CD4-positive, alpha-beta T cell (primary cell): ENCODE data around the gene UCHL5. TPM values are rescaled to one million over a fixed set of nuclear protein-coding genes. Genes with fewer than 3 reads are reported as not detected.

Experiments used
- ATAC-seq: fragments of 200-7000 bp; cut with Tn5 transposase; one replicate; pipeline ENCODE4 v1.10.0; 2022; ENCODE audit warnings: mild to moderate bottlenecking; ENCODE audit not compliant: poor library complexity
- CTCF ChIA-PET: fragments of 350-600 bp; sonication (Branson Sonifier 250); formaldehyde crosslinking; loops from one replicate; lab custom pipeline; 2021; ENCODE audit warnings: antibody characterized with exemption, inconsistent platforms; lab: Charles Lee
- POLR2A ChIA-PET: fragments of 350-600 bp; sonication (Branson Sonifier 250); formaldehyde crosslinking; loops from one replicate; lab custom pipeline; 2021; ENCODE audit warnings: antibody characterized with exemption, inconsistent platforms; lab: Charles Lee
- DNase-seq, 14 experiments: peaks; one replicate each; pipeline ENCODE4 v3.0.0-alpha.2; 2013 to 2020; ENCODE audit warnings: mixed read lengths in 2 of 14
- H3K27ac ChIP-seq, 2 donors: one replicate each; pipeline versions ENCODE4 v1.5.1 to v1.7.0; 2013; ENCODE audit warnings: low read length in 2 of 2, low read depth in 1 of 2, mild to moderate bottlenecking in 1 of 2
- H3K27me3 ChIP-seq, 2 experiments: 1 replicate in 1 of 2; 2 replicates in 1 of 2; pipeline versions ENCODE4 v1.6.1 to v1.7.0; 2013; ENCODE audit warnings: low read length in 2 of 2, control low read depth in 1 of 2, mild to moderate bottlenecking in 1 of 2, moderate library complexity in 1 of 2; ENCODE audit not compliant: insufficient read depth in 2 of 2, control insufficient read depth in 1 of 2
- H3K36me3 ChIP-seq: one replicate; pipeline ENCODE4 v1.6.1; 2013; ENCODE audit warnings: low read length, control low read depth; ENCODE audit not compliant: insufficient read depth
- H3K4me1 ChIP-seq: one replicate; pipeline ENCODE4 v1.6.1; 2013; ENCODE audit warnings: low read length, control low read depth; ENCODE audit not compliant: insufficient read depth
- H3K4me3 ChIP-seq: one replicate; pipeline ENCODE4 v1.5.1; 2013; ENCODE audit warnings: mild to moderate bottlenecking, low read length, moderate library complexity
- H3K9me3 ChIP-seq, 2 experiments: 1 replicate in 1 of 2; 2 replicates in 1 of 2; pipeline versions ENCODE4 v1.6.1 to v1.7.0; 2013; ENCODE audit warnings: low read length in 2 of 2, mild to moderate bottlenecking in 2 of 2, control low read depth in 1 of 2, moderate library complexity in 1 of 2; ENCODE audit not compliant: control insufficient read depth in 1 of 2, insufficient read depth in 1 of 2
- H3K27ac Mint-ChIP-seq: one replicate; pipeline ENCODE4 v1.8.0; 2020; ENCODE audit warnings: mixed read lengths
- H3K27me3 Mint-ChIP-seq: one replicate; pipeline ENCODE4 v1.8.0; 2021; ENCODE audit warnings: mixed read lengths
- H3K36me3 Mint-ChIP-seq: one replicate; pipeline ENCODE4 v1.8.0; 2021; ENCODE audit warnings: low read depth, mixed read lengths
- H3K4me1 Mint-ChIP-seq: one replicate; pipeline ENCODE4 v1.8.0; 2021; ENCODE audit warnings: low read depth, mixed read lengths
- H3K4me3 Mint-ChIP-seq: one replicate; pipeline ENCODE4 v1.8.0; 2020; ENCODE audit warnings: mild to moderate bottlenecking, mixed read lengths
- H3K9me3 Mint-ChIP-seq: one replicate; pipeline ENCODE4 v1.8.0; 2020; ENCODE audit warnings: mixed read lengths
- intact Hi-C, 2 experiments: fragments of 100-400 bp; cut with DNase I in 1 of 2; cut with micrococcal nuclease in 1 of 2; formaldehyde crosslinking; loops; one replicate each; pipeline versions ENCODE4 v1.15.1 to v1.9.0; 2023 to 2025; cut with DNase I, micrococcal nuclease
- total RNA-seq, 174 experiments: library from RNA in 2 of 174; stranded (reverse) in 2 of 174; gene quantifications; one replicate each; pipeline ENCODE4 v1.2.3 and lab custom pipeline; 2021 to 2026
- TF ChIP-seq, protein P1 (sequence below): fragments of 200-600 bp; IDR thresholded peaks from one replicate; pipeline ENCODE4 v1.8.0; 2022; ENCODE audit warnings: antibody characterized with exemption, mild to moderate bottlenecking

Gene UCHL5
- total RNA-seq, 2 experiments from 2014 or later, result 16.4 to 19.2 TPM

DNA sequence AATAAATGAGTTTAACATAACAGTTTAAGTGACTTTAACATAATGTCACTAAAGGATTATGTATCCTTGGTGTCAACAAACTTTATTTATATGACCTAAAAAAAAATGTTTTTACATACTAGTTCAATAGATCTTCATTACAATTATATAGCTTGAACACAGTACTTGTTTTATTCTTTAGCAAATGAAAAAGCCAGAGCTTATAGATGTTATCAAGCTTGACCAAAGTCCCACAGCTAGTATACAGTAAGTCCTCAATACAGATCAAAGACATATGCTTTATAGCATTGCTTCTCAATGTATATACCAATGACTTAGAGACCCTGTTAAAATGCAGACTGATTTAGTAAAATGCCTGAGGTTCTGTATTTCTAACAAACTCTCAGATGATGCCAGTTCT lies 42.4 kb downstream of the UCHL5 start:
- Histone ChIP-seq H3K27ac (no peak overlapping the region), H3K9me3 (no peaks in the 10 kb centered on the region), H3K27me3 (no peaks in the 10 kb centered on the region), H3K36me3 (peaks cover 12% of the 10 kb centered on the region), H3K4me1 (no peaks in the 10 kb centered on the region), H3K4me3 (no peak overlapping the region)
- intact Hi-C loops, result no loop called here
- ChIA-PET CTCF (no interaction called here), POLR2A (no interaction called here)
- H3K4me3 Mint-ChIP-seq, result no peak overlapping the region
- TF ChIP-seq, protein P1, sequence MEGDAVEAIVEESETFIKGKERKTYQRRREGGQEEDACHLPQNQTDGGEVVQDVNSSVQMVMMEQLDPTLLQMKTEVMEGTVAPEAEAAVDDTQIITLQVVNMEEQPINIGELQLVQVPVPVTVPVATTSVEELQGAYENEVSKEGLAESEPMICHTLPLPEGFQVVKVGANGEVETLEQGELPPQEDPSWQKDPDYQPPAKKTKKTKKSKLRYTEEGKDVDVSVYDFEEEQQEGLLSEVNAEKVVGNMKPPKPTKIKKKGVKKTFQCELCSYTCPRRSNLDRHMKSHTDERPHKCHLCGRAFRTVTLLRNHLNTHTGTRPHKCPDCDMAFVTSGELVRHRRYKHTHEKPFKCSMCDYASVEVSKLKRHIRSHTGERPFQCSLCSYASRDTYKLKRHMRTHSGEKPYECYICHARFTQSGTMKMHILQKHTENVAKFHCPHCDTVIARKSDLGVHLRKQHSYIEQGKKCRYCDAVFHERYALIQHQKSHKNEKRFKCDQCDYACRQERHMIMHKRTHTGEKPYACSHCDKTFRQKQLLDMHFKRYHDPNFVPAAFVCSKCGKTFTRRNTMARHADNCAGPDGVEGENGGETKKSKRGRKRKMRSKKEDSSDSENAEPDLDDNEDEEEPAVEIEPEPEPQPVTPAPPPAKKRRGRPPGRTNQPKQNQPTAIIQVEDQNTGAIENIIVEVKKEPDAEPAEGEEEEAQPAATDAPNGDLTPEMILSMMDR, result no peak
- peaks cover 32% of the 10 kb centered on the region for H3K36me3 Mint-ChIP-seq
- H3K4me1 Mint-ChIP-seq, result no peaks in the 10 kb centered on the region
- no peak for ATAC-seq
- H3K9me3 Mint-ChIP-seq, result no peaks in the 10 kb centered on the region
- H3K27me3 Mint-ChIP-seq, result no peaks in the 10 kb centered on the region
- no peak for DNase-seq
- H3K27ac Mint-ChIP-seq, result no peak overlapping the region

DNA sequence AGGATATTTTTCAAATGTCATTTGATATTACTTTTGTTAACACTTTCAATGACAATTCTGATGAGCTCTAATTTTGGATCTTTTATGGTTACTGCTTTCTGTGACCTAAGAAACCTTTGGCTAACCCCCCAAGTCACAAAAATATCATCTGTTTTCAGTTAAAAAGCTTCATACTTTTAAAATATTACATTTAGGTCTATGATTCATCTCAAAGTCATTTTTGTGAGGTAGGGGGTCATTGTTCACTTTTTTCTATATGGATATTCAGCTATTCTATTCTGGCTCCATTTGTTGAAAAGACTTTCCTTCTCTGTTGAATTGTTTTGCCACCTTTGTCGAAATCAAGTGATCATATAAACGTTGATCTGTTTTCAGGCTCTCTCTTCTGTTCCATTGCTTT lies 44.8 kb downstream of the UCHL5 start:
- no peaks in the 10 kb centered on the region for H3K9me3 Mint-ChIP-seq
- no peaks in the 10 kb centered on the region for H3K4me1 Mint-ChIP-seq
- no peaks in the 10 kb centered on the region for H3K4me1 ChIP-seq
- TF ChIP-seq, protein P1, result no peak
- H3K36me3 ChIP-seq, result peaks cover 8% of the 10 kb centered on the region
- H3K27me3 Mint-ChIP-seq, result no peaks in the 10 kb centered on the region
- intact Hi-C loops, result no loop called here
- H3K9me3 ChIP-seq, result no peaks in the 10 kb centered on the region
- H3K27me3 ChIP-seq, result no peaks in the 10 kb centered on the region
- H3K4me3 ChIP-seq, result no peak overlapping the region
- CTCF ChIA-PET, result no interaction called here
- ATAC-seq (no peak), DNase-seq (no peak)
- H3K36me3 Mint-ChIP-seq, result peaks cover 20% of the 10 kb centered on the region
- POLR2A ChIA-PET, result interaction anchor here (0.9 kb wide), 1 partner anchor 8 kb away, joined by 3 read pairs; no protein-coding TSS in a partner anchor
- no peak overlapping the region for H3K27ac Mint-ChIP-seq
- no peak overlapping the region for H3K4me3 Mint-ChIP-seq
- H3K27ac ChIP-seq, result no peak overlapping the region

DNA sequence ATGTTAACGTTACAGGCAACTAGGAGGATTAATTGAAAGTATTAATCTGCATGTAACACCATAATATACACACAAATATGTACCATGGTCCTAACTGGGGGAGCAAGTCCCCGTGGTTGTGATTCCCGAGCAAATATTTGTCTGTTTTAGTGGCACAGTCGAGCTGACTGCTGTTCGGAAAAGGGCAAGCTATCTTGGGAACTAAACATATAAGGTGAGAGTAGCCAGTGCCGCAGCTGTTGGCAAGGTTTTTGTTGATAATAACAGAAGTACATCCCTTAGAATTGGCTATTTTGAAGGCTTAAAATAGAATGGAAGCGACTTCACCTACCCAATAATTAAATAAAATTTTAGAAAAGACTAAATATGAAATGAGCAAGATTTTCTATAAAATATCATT lies 45.5 kb downstream of the UCHL5 start:
- DNase-seq (no peak), ATAC-seq (no peak)
- POLR2A ChIA-PET, result interaction anchor here (0.9 kb wide), 1 partner anchor 8 kb away, joined by 3 read pairs; no protein-coding TSS in a partner anchor
- no peak overlapping the region for H3K27ac Mint-ChIP-seq
- Histone ChIP-seq H3K4me3 (no peak overlapping the region), H3K27me3 (no peaks in the 10 kb centered on the region), H3K36me3 (peaks cover 8% of the 10 kb centered on the region), H3K4me1 (no peaks in the 10 kb centered on the region), H3K9me3 (no peaks in the 10 kb centered on the region), H3K27ac (no peak overlapping the region)
- TF ChIP-seq, protein P1, result no peak
- peaks cover 17% of the 10 kb centered on the region for H3K36me3 Mint-ChIP-seq
- H3K4me1 Mint-ChIP-seq, result no peaks in the 10 kb centered on the region
- no peak overlapping the region for H3K4me3 Mint-ChIP-seq
- CTCF ChIA-PET, result interaction anchor here (0.7 kb wide), 1 partner anchor 1794 kb away, joined by 3 read pairs; no protein-coding TSS in a partner anchor
- H3K27me3 Mint-ChIP-seq, result no peaks in the 10 kb centered on the region
- H3K9me3 Mint-ChIP-seq, result no peaks in the 10 kb centered on the region
- intact Hi-C loops, result no loop called here
